COLO668 (cell line): ENCODE data around the gene HACD2.
A peak's percentile ranks its signal among the peaks of the same experiment; 100 is the strongest.
"Not testable (repeated sequence)": the region's sequence is repeated elsewhere in the genome, so short reads cannot be mapped to it uniquely, and the experiment has no call there.

ENCODE experiments used
- DNase-seq: peaks from one replicate; lab custom pipeline; 2025; ENCODE audit not compliant: unreplicated experiment; lab: John Stamatoyannopoulos, UW

HACD2 gene

GRCh38 chr3:123527046-123527445 lies 57.8 kb downstream of the HACD2 start:
- DNase-seq: no peak

- DNase-seq: no peak
Observed at GRCh38 chr3:123526474-123526873, 58.4 kb downstream of the HACD2 start.

- DNase-seq: no peak
Observed at GRCh38 chr3:123525433-123525832, 59.4 kb downstream of the HACD2 start.

DNA sequence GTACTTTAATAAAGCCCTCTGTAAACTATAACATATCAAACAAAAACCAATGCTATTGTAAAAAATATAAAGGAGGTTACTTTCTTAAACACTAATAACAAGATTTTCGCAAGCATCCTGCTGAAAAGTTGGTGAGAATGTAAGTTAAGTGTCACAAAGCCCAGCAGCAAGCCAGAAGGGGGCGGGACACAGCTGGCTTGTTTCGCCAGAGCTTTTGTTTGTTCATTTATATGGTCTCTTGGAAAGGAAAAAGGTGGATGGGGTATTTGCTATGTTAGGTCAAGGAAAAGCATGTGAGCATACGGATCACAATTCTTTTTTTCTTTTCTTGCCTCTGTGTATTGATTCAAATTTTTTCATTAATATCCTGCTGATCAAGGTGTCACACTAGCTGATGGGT lies 59.9 kb downstream of the HACD2 start:
- no peak for DNase-seq

- DNase-seq: no peak
Observed at GRCh38 chr3:123523023-123523412, 61.8 kb downstream of the HACD2 start.

DNA sequence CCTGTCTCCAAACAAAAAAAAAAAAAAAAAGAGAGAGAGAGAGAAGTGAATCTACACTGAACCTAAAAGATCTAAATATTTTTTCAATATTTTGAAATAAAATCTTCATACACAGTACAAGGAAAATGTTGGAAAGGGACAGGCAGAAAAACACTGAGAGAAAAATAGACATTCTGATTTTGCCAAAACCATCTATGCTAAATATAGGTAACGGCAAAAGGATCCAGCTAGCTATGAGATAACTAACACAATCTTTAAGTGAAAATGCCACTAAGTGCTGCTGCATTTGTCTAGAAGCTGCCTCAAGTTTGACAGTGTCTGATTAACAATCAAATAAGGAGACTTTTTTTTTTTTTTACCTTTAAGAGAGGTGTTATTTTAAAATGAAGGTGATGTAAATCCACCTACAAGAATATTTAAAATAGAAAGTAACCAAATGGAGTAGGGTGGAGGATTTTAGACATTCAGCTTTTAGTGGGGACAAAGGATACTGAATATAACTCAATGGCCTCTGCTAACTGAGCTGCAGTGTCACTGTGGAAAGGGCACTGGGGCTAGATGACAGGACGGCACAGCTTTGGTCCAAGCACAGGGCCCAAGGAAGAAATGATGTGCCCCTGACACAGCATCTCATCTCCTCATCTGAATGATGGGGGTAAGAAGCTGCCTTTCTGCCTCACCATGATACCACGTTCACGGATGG lies 62.4 kb downstream of the HACD2 start:
- no peak for DNase-seq

DNA sequence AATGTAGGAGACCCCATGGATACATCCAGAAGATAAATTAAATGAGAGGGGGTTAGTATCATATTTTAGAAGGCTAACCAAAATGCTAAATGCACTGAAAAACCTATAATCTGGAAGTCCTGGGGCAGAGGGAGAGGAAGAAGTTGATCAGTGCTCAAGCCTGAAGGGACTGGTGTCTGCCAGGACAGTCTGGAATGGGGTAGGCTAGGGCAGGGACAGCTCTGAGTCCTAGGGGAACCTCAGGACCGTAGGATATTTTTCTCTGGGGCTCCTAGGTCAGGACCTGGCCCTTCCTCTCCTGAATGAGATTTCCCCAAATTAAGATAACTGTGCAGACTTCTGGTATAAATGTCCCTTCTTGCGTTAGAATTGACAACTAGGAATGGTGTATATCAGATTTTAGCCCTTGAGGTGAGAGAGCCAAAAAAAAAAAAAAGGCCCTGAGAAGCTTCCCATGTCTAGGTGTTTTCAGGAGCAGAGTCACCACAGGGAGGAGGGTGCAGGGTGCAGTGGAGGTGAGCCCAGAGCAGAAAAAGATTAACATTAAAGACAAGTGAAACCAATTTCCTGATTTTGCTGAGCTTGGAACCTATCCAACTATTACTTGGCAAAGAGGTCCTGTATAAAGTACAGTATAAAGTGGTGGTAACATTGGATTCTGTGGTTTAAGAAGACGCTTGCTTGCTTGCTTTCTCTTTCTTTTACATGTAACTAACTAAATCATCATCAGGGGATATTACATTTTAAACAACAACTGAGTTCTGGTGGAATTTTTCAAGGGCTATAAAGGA lies 63.5 kb downstream of the HACD2 start:
- DNase-seq: no peak

- DNase-seq: no peak
Observed at GRCh38 chr3:123520656-123521055, 64.2 kb downstream of the HACD2 start.

GRCh38 chr3:123518892-123519485 lies 65.9 kb downstream of the HACD2 start:
- DNase-seq: no peak

- no peak for DNase-seq
Observed at GRCh38 chr3:123511726-123512125, 73.1 kb downstream of the HACD2 start.

DNA sequence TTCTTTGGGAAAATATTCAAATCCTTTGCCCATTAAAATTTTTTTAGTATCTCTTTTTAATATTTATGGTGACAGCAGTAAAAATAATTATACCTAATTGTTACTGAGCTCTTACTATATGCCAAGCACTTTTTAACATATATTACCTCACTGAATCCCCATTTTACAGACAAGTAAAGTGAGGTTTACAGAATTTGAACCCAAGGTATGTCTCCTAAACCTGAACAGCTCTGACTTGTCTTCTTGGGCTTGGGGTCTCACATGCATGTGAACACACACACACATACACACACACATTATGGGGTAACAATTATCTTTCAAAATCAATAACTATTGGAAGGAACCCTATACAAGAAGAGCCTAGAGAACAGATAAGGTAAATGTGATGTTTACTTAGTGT lies 73.8 kb downstream of the HACD2 start:
- no peak for DNase-seq

DNA sequence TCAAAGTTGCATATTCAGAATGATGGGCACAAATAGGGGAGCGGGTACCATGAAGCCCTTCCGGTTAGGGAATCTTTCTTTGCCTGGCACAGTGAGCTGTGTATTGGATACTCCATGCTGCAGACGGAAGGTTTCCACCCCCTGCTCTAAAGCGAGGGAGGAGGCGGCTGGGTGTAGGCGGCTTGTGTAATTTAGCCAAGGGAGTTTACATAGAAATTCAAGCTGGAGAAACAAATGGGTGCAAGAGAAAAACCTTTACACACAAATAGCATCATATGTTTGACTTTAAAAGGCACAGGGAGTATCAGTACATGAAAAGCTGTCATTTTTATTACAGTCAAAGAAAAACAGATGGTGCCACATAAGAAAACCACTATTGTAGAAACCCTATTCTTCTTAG lies 76.7 kb downstream of the HACD2 start:
- no peak for DNase-seq

DNA sequence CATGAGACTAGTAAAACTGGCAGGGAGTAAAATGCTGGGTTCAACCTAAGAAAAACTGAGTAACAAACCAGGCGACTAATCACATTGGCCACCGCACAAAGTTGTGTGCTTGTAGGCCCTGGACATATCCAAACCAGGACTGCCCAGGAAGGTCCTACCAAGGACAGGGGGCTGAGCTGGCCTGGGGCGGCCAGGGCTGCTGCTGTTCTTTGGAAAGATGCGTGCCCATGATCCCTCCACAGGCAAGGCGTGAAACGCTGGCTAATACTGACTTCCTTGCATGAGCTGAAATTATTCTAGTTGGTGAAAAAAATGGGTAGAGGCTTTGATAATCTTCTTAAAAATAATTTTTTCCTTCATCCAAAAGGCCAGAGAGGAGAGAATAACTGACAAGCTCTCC lies 79.0 kb downstream of the HACD2 start:
- DNase-seq: no peak

GRCh38 chr3:123503203-123503602 lies 81.7 kb downstream of the HACD2 start:
- no peak for DNase-seq

DNA sequence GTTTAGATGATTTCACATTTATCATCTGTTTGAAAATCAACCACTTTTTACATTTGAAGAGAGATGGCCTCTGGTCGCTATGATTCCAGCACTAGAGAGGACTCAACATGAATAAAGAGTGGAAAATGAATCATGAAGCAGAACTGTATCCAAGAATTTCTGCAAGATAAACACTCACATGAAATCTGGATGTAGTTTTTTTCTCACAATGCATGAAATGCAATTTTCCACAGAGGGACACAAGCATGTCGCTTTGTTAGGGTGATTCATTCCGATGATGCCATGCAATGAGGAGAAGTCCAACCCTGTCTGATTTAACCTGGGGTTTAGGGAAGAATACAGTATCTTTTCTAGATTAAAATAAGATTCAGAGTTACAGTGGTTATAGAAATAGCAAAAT lies 85.5 kb downstream of the HACD2 start:
- DNase-seq: no peak

DNA sequence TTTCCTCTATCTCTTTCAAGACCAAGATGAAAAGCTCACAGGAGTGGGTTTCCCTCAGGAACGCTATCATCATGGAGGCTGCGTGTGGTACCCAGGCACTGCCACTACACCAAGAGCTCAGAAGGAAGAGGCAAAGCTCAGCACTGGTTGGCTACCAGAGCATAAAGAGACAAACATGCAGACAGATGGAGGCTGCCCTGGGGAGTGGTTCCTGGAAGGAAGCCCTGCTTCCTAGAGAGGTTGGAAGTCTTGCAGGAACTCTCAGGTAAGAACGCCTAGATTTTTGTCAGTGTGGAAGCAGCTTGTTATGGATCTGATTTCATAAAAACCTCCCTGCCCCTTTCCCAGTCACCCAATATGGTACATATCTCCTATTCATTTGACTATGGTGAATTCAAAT lies 86.1 kb downstream of the HACD2 start:
- DNase-seq: no peak

GRCh38 chr3:123493912-123494311 lies 90.9 kb downstream of the HACD2 start:
- DNase-seq: no peak

- no peak for DNase-seq
Observed at GRCh38 chr3:123491966-123492587, 92.8 kb downstream of the HACD2 start.

DNA sequence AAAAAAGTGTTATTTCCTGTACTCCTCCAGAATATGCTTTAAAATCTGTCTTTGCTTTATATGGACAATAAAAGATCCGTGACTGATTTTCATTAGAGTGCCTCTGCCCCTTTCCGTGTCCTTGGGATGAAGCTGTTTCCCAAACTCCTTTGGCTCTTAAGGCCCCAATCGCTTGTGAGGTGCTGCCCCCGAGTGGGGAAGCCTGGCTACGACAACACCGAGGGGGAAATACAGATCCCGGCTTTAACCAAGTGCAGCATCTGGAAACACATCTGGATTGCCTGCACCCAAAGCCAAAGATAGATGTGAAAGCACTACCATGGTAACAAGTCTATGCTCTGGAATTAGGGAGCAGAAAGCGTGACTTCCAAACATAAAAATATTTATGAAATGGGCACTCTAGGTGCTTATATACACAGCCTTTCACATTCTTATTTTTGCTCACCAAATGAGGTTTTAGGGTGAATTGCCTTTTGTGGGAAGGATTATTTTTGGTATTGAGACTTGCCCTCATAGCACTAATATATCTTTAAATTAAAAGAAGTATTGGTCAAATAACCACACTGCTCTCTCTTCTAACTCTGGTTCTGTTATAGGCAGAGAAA lies 95.4 kb downstream of the HACD2 start:
- peak; percentile 57 for DNase-seq

DNA sequence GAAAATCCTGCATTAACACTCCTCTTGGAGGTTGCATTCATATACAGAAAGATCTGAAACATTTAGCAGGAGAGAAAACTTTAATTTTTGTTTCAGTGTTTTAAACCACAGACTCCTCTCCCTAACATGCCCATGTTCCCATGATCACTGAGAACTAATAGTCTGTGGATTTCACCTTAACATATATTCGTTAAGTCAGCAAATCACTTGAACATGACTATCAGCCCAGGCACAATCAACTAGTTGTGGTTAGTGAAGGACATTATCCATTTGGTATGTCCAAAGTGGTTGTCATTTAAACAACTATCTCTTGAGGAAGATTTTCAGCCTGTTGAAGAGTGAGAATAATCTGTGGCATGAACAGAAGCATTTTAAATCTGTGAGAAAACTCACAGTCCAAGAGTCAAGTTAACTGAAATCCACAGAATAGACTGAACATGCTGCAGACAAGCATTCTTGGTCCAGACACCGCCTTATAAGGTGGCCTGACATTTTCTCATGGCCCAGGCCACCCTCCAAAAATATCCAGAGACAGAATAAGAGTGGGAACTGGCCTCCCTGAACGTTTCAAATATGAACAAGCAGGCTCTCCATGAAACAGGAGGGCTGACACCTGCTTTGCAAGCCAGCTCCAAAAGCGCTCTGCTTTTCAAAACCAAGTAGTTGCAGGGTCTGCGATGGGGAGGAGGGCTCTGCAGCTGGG lies 96.1 kb downstream of the HACD2 start:
- DNase-seq: no peak

DNA sequence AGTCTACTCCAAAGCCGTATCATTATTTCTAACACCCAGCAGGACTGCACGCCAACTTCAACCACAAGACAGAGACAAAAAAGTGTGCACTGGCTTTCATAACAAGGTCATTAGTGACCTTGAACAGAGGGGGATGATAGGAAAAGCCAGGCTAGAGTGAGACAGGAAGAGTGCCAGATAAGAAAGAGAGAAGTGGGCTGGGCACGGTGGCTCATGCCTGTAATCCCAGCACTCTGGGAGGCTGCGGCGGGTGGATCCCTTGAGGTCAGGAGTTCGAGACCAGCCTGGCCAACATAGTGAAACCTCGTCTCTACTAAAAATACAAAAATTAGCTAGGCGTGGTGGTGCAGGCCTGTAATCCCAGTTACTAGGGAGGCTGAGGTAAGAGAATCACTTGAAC lies 97.8 kb downstream of the HACD2 start:
- not testable (repeated sequence) for DNase-seq
